IMR-90 (cell line): ENCODE data around the gene BMPER.
A peak's percentile ranks its signal among the peaks of the same experiment; 100 is the strongest.

Experiments used
- BHLHE40 ChIP-seq: fragments of 150-350 bp; IDR thresholded peaks from 2 replicates; pipeline ENCODE4 v1.6.1; 2016; ENCODE audit warnings: mild to moderate bottlenecking, low read depth, low read length
- CEBPB ChIP-seq: IDR thresholded peaks from 2 replicates; pipeline ENCODE4 v1.6.1; 2012; ENCODE audit warnings: low read depth, low read length, improper control_type of control experiment
- FOS ChIP-seq: fragments of 150-350 bp; IDR thresholded peaks from 2 replicates; pipeline ENCODE4 v1.6.1; 2016; ENCODE audit warnings: low read depth, low read length
- MAFK ChIP-seq: IDR thresholded peaks from 2 replicates; pipeline ENCODE4 v1.6.1; 2012; ENCODE audit warnings: low read depth, low read length, improper control_type of control experiment
- MAZ ChIP-seq: IDR thresholded peaks from 2 replicates; pipeline ENCODE4 v1.6.1; 2012; ENCODE audit warnings: low read depth, mild to moderate bottlenecking, low read length, improper control_type of control experiment, moderate library complexity, borderline replicate concordance
- MXI1 ChIP-seq: IDR thresholded peaks from 2 replicates; pipeline ENCODE4 v1.6.1; 2012; ENCODE audit warnings: low read depth, mild to moderate bottlenecking, low read length, moderate library complexity, borderline replicate concordance
- NFE2L2 ChIP-seq: fragments of 150-350 bp; IDR thresholded peaks from 2 replicates; pipeline ENCODE4 v1.6.1; 2016; ENCODE audit warnings: low read depth, mild to moderate bottlenecking, low read length
- POLR2A ChIP-seq: IDR thresholded peaks from 2 replicates; pipeline ENCODE4 v1.6.1; 2012; ENCODE audit warnings: mild to moderate bottlenecking, low read depth, low read length
- RAD21 ChIP-seq: IDR thresholded peaks from 2 replicates; pipeline ENCODE4 v1.6.1; 2012; ENCODE audit warnings: low read length, improper control_type of control experiment
- RFX5 ChIP-seq: IDR thresholded peaks from 2 replicates; pipeline ENCODE4 v1.8.0; 2012; ENCODE audit warnings: low read depth, mild to moderate bottlenecking, low read length, moderate library complexity
- SMC3 ChIP-seq: fragments of 150-350 bp; IDR thresholded peaks from 2 replicates; pipeline ENCODE4 v1.6.1; 2016; ENCODE audit warnings: low read depth, mild to moderate bottlenecking, antibody characterized with exemption, low read length, moderate library complexity
- USF2 ChIP-seq: fragments of 150-350 bp; IDR thresholded peaks from 2 replicates; pipeline ENCODE4 v1.6.1; 2017; ENCODE audit warnings: mild to moderate bottlenecking, antibody characterized with exemption, low read length, low read depth
- TF ChIP-seq, protein P1 (sequence below): conservative IDR thresholded peaks from 2 replicates; pipeline ENCODE4 v1.5.1; 2012; ENCODE audit warnings: mild to moderate bottlenecking, low read depth, low read length, improper control_type of control experiment

- TF ChIP-seq POLR2A (no peak), SMC3 (no peak), CEBPB (peak; percentile 57; the same call in 1 of the 2 replicates), RFX5 (no peak), MXI1 (no peak), RAD21 (no peak), FOS (no peak), BHLHE40 (no peak), MAZ (no peak), NFE2L2 (no peak), MAFK (no peak), USF2 (no peak)
- TF ChIP-seq, protein P1, sequence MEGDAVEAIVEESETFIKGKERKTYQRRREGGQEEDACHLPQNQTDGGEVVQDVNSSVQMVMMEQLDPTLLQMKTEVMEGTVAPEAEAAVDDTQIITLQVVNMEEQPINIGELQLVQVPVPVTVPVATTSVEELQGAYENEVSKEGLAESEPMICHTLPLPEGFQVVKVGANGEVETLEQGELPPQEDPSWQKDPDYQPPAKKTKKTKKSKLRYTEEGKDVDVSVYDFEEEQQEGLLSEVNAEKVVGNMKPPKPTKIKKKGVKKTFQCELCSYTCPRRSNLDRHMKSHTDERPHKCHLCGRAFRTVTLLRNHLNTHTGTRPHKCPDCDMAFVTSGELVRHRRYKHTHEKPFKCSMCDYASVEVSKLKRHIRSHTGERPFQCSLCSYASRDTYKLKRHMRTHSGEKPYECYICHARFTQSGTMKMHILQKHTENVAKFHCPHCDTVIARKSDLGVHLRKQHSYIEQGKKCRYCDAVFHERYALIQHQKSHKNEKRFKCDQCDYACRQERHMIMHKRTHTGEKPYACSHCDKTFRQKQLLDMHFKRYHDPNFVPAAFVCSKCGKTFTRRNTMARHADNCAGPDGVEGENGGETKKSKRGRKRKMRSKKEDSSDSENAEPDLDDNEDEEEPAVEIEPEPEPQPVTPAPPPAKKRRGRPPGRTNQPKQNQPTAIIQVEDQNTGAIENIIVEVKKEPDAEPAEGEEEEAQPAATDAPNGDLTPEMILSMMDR: no peak
Measured at GRCh38 chr7:34036972-34037792, 131.8 kb downstream of the BMPER start.
